Immature natural killer cell (primary cell): ENCODE measurements around the gene ZNF226. TPM values are rescaled to one million over a fixed set of nuclear protein-coding genes. Genes with fewer than 3 reads are reported as not detected.
"Not testable (repeated sequence)": the region's sequence is repeated elsewhere in the genome, so short reads cannot be mapped to it uniquely, and the experiment has no call there.

ENCODE experiments used
- DNase-seq, 3 donors: peaks; one replicate each; pipeline ENCODE4 v3.0.0; 2022; ENCODE audit warnings: mixed read lengths in 1 of 3
- H3K27ac Mint-ChIP-seq, 6 donors: one replicate each; pipeline ENCODE4 v1.8.0; 2020; ENCODE audit warnings: mixed read lengths in 6 of 6, mild to moderate bottlenecking in 5 of 6, inconsistent platforms in 4 of 6, moderate library complexity in 3 of 6
- H3K27me3 Mint-ChIP-seq, 3 donors: one replicate each; pipeline ENCODE4 v1.8.0; 2020 to 2021; ENCODE audit warnings: low read depth in 3 of 3, mild to moderate bottlenecking in 3 of 3, mixed read lengths in 3 of 3, moderate library complexity in 3 of 3, inconsistent platforms in 1 of 3
- H3K36me3 Mint-ChIP-seq, 3 donors: one replicate each; pipeline ENCODE4 v1.8.0; 2020; ENCODE audit warnings: mixed read lengths in 3 of 3, inconsistent platforms in 2 of 3, mild to moderate bottlenecking in 2 of 3
- H3K4me1 Mint-ChIP-seq, 2 donors: one replicate each; pipeline ENCODE4 v1.8.0; 2020; ENCODE audit warnings: inconsistent platforms in 2 of 2, mild to moderate bottlenecking in 2 of 2, mixed read lengths in 2 of 2, moderate library complexity in 1 of 2
- H3K4me3 Mint-ChIP-seq, 5 donors: one replicate each; pipeline ENCODE4 v1.8.0; 2020; ENCODE audit warnings: mild to moderate bottlenecking in 5 of 5, mixed read lengths in 5 of 5, inconsistent platforms in 3 of 5, moderate library complexity in 3 of 5
- H3K9me3 Mint-ChIP-seq, 6 donors: one replicate each; pipeline ENCODE4 v1.8.0; 2020; ENCODE audit warnings: mild to moderate bottlenecking in 6 of 6, mixed read lengths in 6 of 6, inconsistent platforms in 4 of 6, moderate library complexity in 3 of 6
- polyA plus RNA-seq, 3 donors: library from polyadenylated mRNA; unstranded; fragments of 300-500 nt; fragmentation: Illumina TruSeq; gene quantifications; one replicate each; pipeline ENCODE4 v1.2.3, GENCODE V29; 2021

Gene ZNF226
- polyA plus RNA-seq, 3 donors from 2014 or later = 23.1 to 41.4 (median 24.3) TPM

- not testable (repeated sequence) for H3K27ac Mint-ChIP-seq, DNase-seq, H3K4me3 Mint-ChIP-seq, H3K27me3 Mint-ChIP-seq
- H3K36me3 Mint-ChIP-seq = peaks cover 38 to 58% (median 49%) of the 10 kb centered on the region in 3 donors
- H3K4me1 Mint-ChIP-seq = peaks cover 13 to 18% of the 10 kb centered on the region in 2 donors
- peaks cover 7 to 25% (median 13%) of the 10 kb centered on the region in 6 donors for H3K9me3 Mint-ChIP-seq
Observed at GRCh38 chr19:44221291-44221690, 56.4 kb downstream of the ZNF226 start.

Other genes starting within 250 kb of the ZNF226 start
- 10 to 100 TPM in 1 of 3 donors, 1 to 10 TPM in 2; 6.5 to 15.9 (median 7.7) TPM for gene ZNF45, start 229.8 kb upstream of the ZNF226 start, polyA plus RNA-seq
- gene ZNF221, start 213.9 kb upstream of the ZNF226 start, polyA plus RNA-seq = 1 to 10 TPM in 1 of 3 donors, under 1 TPM in 1, not detected in 1; 0.67 to 3.0 TPM
- 1 to 10 TPM; 2.1 to 3.0 (median 2.6) TPM for gene ZNF155, start 180.9 kb upstream of the ZNF226 start, polyA plus RNA-seq
- gene ZNF230, start 162.1 kb upstream of the ZNF226 start, polyA plus RNA-seq = 1 to 10 TPM; 1.7 to 2.8 (median 2.5) TPM
- gene ZNF222, start 139.7 kb upstream of the ZNF226 start, polyA plus RNA-seq = 1 to 10 TPM in 2 of 3 donors, not detected in 1; 2.3 to 3.4 TPM
- gene ZNF223, start 113.1 kb upstream of the ZNF226 start, polyA plus RNA-seq = 1 to 10 TPM; 1.7 to 2.5 (median 2.3) TPM
- gene ZNF284, start 92.9 kb upstream of the ZNF226 start, polyA plus RNA-seq = under 1 TPM; 0.24 to 0.99 (median 0.84) TPM
- 10 to 100 TPM in 1 of 3 donors, 1 to 10 TPM in 2; 5.8 to 11.6 (median 7.2) TPM for gene ZNF224, start 70.7 kb upstream of the ZNF226 start, polyA plus RNA-seq
- 1 to 10 TPM; 1.2 to 4.8 (median 2.4) TPM for gene ZNF225, start 51.7 kb upstream of the ZNF226 start, polyA plus RNA-seq
- 1 to 10 TPM; 2.7 to 7.4 (median 6.1) TPM for gene ZNF234, start 23.5 kb upstream of the ZNF226 start, polyA plus RNA-seq
- 10 to 100 TPM in 2 of 3 donors, 1 to 10 TPM in 1; 6.5 to 15.4 (median 12.8) TPM for gene ZNF227, start 47.4 kb downstream of the ZNF226 start, polyA plus RNA-seq
- gene ZNF233, start 94.8 kb downstream of the ZNF226 start, polyA plus RNA-seq = under 1 TPM in 1 of 3 donors, not detected in 2; 0.48 TPM
- 1 to 10 TPM; 1.3 to 1.8 (median 1.6) TPM for gene ZNF235, start 139.9 kb downstream of the ZNF226 start, polyA plus RNA-seq
- gene ZNF112, start 191.6 kb downstream of the ZNF226 start, polyA plus RNA-seq = not detected
- gene ZNF285, start 236.5 kb downstream of the ZNF226 start, polyA plus RNA-seq = 1 to 10 TPM in 2 of 3 donors, under 1 TPM in 1; 0.32 to 2.7 (median 1.6) TPM